Liver (tissue), 9 donors: ENCODE data around the gene TOX2. TPM values are rescaled to one million over a fixed set of nuclear protein-coding genes. Genes with fewer than 3 reads are reported as not detected.

Experiments
- DNase-seq: peaks from one replicate; pipeline ENCODE4 v3.0.0-alpha.2; 2017; ENCODE audit warnings: low spot score
- H3K27ac ChIP-seq, 2 donors: one replicate each; pipeline ENCODE4 v1.7.0; 2013; ENCODE audit warnings: inconsistent platforms in 2 of 2, low read length in 2 of 2, control low read depth in 1 of 2, low read depth in 1 of 2, mild to moderate bottlenecking in 1 of 2
- H3K27me3 ChIP-seq, 4 donors: one replicate each; pipeline versions ENCODE4 v1.6.1 to v1.7.0; 2013; ENCODE audit warnings: low read length in 3 of 4, inconsistent platforms in 1 of 4, mild to moderate bottlenecking in 1 of 4, moderate library complexity in 1 of 4; ENCODE audit not compliant: control insufficient read depth in 4 of 4, insufficient read depth in 4 of 4
- H3K36me3 ChIP-seq, 4 donors: one replicate each; pipeline versions ENCODE4 v1.6.1 to v1.7.0; 2013; ENCODE audit warnings: low read length in 3 of 4, mild to moderate bottlenecking in 3 of 4, low read depth in 1 of 4, moderate library complexity in 1 of 4; ENCODE audit not compliant: control insufficient read depth in 4 of 4, insufficient read depth in 3 of 4
- H3K4me1 ChIP-seq, 4 donors: one replicate each; pipeline versions ENCODE4 v1.6.1 to v1.7.0; 2013; ENCODE audit warnings: low read length in 3 of 4, mild to moderate bottlenecking in 3 of 4, moderate library complexity in 1 of 4; ENCODE audit not compliant: control insufficient read depth in 4 of 4, insufficient read depth in 4 of 4
- H3K4me3 ChIP-seq, 3 donors: one replicate each; pipeline versions ENCODE4 v1.6.1 to v1.7.0; 2013; ENCODE audit warnings: low read length in 3 of 3, control low read depth in 1 of 3, low read depth in 1 of 3, mild to moderate bottlenecking in 1 of 3
- H3K9ac ChIP-seq, 2 donors: one replicate each; pipeline ENCODE4 v1.7.0; 2013; ENCODE audit warnings: low read length in 2 of 2, mild to moderate bottlenecking in 2 of 2, moderate library complexity in 2 of 2, control low read depth in 1 of 2, low read depth in 1 of 2
- H3K9me3 ChIP-seq, 4 donors: one replicate each; pipeline versions ENCODE4 v1.6.1 to v1.7.0; 2013; ENCODE audit warnings: low read length in 3 of 4; ENCODE audit not compliant: control insufficient read depth in 4 of 4
- GABPA ChIP-seq, 2 donors: IDR thresholded peaks in 1 of 2; conservative IDR thresholded peaks in 1 of 2; 2 replicates each; pipeline ENCODE4 v1.6.1; 2016; ENCODE audit warnings: antibody characterized with exemption in 2 of 2, mild to moderate bottlenecking in 1 of 2, moderate library complexity in 1 of 2
- HNF4A ChIP-seq, 2 donors: conservative IDR thresholded peaks; 2 replicates each; pipeline ENCODE4 v1.6.1; 2016; ENCODE audit warnings: antibody characterized with exemption in 2 of 2, mild to moderate bottlenecking in 2 of 2
- HNF4G ChIP-seq: IDR thresholded peaks from 2 replicates; pipeline ENCODE4 v1.6.1; 2016; ENCODE audit warnings: antibody characterized with exemption
- JUND ChIP-seq, 2 donors: IDR thresholded peaks; 2 replicates each; pipeline ENCODE4 v1.6.1; 2016; ENCODE audit warnings: antibody characterized with exemption in 2 of 2
- NR2F2 ChIP-seq: IDR thresholded peaks from 2 replicates; pipeline ENCODE4 v1.6.1; 2016; ENCODE audit warnings: antibody characterized with exemption
- RAD21 ChIP-seq, 2 donors: IDR thresholded peaks; 2 replicates each; pipeline ENCODE4 v1.6.1; 2016; ENCODE audit warnings: antibody characterized with exemption in 2 of 2, mild to moderate bottlenecking in 2 of 2
- RXRA ChIP-seq, 2 donors: IDR thresholded peaks; 2 replicates each; pipeline ENCODE4 v1.6.1; 2017 to 2018; ENCODE audit warnings: antibody characterized with exemption in 2 of 2, mild to moderate bottlenecking in 1 of 2
- SP1 ChIP-seq: IDR thresholded peaks from 2 replicates; pipeline ENCODE4 v1.6.1; 2018; ENCODE audit warnings: antibody characterized with exemption, mild to moderate bottlenecking
- TAF1 ChIP-seq: conservative IDR thresholded peaks from 2 replicates; pipeline ENCODE4 v1.6.1; 2016; ENCODE audit warnings: antibody characterized with exemption, mild to moderate bottlenecking
- YY1 ChIP-seq: IDR thresholded peaks from 2 replicates; pipeline ENCODE4 v1.6.1; 2016; ENCODE audit warnings: antibody characterized with exemption, mild to moderate bottlenecking
- WGBS: extraction: QIAGEN DNeasy Blood & Tissue Kit; methylation state at CpG from one replicate; pipeline ENCODE4 v1.1.7; 2013; 5-methylcytosine and 5-hydroxymethylcytosine counted together
- polyA plus RNA-seq, 2 donors: library from polyadenylated mRNA; stranded (reverse) in 1 of 2; unstranded in 1 of 2; fragments of 200-250 nt in 1 of 2; fragments of >200 nt in 1 of 2; fragmentation: Nextera tagmentation in 1 of 2; extraction: Ambion mirVana in 1 of 2; gene quantifications; one replicate each; pipeline versions ENCODE4 v1.2.1 to v1.2.3, GENCODE V29; 2013 to 2015
- total RNA-seq, 2 donors: library from RNA; depleted of rRNA; stranded (reverse); fragments of >200 nt; gene quantifications; one replicate each; pipeline ENCODE4 v1.2.3, GENCODE V29; 2014
- TF ChIP-seq, protein P1 (sequence below): IDR thresholded peaks from 2 replicates; pipeline ENCODE4 v1.6.1; 2016; ENCODE audit warnings: antibody characterized with exemption
- TF ChIP-seq, protein P2 (sequence below): fragments of 150-350 bp; IDR thresholded peaks from 2 replicates; pipeline ENCODE4 v1.5.1; 2017; ENCODE audit warnings: improper control_type of control experiment, low read depth, low read length; ENCODE audit not compliant: missing input control
- TF ChIP-seq, protein P3 (sequence below): IDR thresholded peaks from 2 replicates; pipeline ENCODE4 v1.6.1; 2016; ENCODE audit warnings: antibody characterized with exemption
- TF ChIP-seq, protein P4 (sequence below): IDR thresholded peaks from 2 replicates; pipeline ENCODE4 v1.6.1; 2016; ENCODE audit warnings: antibody characterized with exemption
- TF ChIP-seq, protein P5 (sequence below): IDR thresholded peaks from 2 replicates; pipeline ENCODE4 v1.6.1; 2016; ENCODE audit warnings: antibody characterized with exemption, mild to moderate bottlenecking
- donor health status: healthy.
- donor health status: healthy.
- donor health status: healthy.
- donor health status: healthy.
- donor health status: healthy.

The TOX2 gene
- total and polyA plus RNA-seq, 4 donors: 0.33 to 2.7 (median 1.4) TPM

DNA sequence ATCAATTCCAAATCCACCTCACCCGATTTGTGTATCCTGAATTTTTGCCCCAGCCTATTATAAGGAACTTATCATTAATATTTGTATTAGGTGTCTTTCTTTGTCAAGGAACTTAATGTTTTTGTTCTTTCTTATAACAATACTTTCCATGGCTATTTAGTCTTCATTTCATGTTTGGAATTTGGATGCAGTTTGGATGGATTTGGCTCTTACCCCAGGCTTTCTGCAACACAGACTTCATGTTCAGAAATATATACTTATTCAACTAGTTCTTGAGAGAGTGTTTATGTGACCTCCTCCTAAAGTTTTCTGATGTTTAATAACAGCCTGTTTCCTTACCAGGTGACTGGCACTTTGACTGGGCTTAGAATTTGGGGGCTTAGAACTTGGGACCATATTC, 35.9 kb upstream of the TOX2 start (continued):
- TF ChIP-seq TAF1: no peak
- TF ChIP-seq, protein P1, sequence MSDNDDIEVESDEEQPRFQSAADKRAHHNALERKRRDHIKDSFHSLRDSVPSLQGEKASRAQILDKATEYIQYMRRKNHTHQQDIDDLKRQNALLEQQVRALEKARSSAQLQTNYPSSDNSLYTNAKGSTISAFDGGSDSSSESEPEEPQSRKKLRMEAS: no peak
- TF ChIP-seq NR2F2: no peak
- TF ChIP-seq, protein P2, sequence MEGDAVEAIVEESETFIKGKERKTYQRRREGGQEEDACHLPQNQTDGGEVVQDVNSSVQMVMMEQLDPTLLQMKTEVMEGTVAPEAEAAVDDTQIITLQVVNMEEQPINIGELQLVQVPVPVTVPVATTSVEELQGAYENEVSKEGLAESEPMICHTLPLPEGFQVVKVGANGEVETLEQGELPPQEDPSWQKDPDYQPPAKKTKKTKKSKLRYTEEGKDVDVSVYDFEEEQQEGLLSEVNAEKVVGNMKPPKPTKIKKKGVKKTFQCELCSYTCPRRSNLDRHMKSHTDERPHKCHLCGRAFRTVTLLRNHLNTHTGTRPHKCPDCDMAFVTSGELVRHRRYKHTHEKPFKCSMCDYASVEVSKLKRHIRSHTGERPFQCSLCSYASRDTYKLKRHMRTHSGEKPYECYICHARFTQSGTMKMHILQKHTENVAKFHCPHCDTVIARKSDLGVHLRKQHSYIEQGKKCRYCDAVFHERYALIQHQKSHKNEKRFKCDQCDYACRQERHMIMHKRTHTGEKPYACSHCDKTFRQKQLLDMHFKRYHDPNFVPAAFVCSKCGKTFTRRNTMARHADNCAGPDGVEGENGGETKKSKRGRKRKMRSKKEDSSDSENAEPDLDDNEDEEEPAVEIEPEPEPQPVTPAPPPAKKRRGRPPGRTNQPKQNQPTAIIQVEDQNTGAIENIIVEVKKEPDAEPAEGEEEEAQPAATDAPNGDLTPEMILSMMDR: no peak
- no peak for TF ChIP-seq SP1

DNA sequence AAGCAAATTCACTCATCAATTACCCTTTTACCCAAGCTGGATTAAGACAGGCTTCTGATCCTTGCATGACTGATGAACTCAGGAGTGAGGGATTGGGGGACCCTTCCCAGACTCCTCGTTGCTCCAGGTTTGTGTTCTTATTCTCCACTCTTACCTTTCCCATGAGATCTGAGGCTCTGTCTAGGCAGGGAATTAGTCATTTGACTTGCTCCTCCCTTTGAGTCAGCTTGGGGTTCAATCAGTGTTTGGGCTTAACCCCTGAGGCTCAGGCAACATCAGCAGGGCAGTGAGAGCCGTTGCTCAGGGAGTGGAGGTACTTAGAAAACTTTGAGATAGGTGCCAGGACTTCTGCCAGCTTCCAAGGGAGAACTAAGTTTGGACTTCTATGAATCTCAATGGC, 20.7 kb upstream of the TOX2 start:
- WGBS: 56% methylated on average over 2 of the region's 2 CpGs
- no peak overlapping the region for H3K9ac ChIP-seq
- no peaks in the 10 kb centered on the region for H3K27me3 ChIP-seq
- TF ChIP-seq HNF4A (conservative IDR thresholded peaks at IDR 0.05) (no peak), HNF4G (no peak), SP1 (no peak), NR2F2 (no peak), YY1 (no peak), RXRA (IDR thresholded peaks at IDR 0.05) (no peak), RAD21 (IDR thresholded peaks at IDR 0.05) (no peak), GABPA (IDR thresholded peaks at IDR 0.05 in 1 of 2, conservative IDR thresholded peaks at IDR 0.05 in 1 of 2) (no peak), JUND (IDR thresholded peaks at IDR 0.05) (no peak), TAF1 (no peak)
- TF ChIP-seq, protein P2: no peak
- TF ChIP-seq, protein P3, sequence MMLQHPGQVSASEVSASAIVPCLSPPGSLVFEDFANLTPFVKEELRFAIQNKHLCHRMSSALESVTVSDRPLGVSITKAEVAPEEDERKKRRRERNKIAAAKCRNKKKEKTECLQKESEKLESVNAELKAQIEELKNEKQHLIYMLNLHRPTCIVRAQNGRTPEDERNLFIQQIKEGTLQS: no peak
- TF ChIP-seq, protein P4, sequence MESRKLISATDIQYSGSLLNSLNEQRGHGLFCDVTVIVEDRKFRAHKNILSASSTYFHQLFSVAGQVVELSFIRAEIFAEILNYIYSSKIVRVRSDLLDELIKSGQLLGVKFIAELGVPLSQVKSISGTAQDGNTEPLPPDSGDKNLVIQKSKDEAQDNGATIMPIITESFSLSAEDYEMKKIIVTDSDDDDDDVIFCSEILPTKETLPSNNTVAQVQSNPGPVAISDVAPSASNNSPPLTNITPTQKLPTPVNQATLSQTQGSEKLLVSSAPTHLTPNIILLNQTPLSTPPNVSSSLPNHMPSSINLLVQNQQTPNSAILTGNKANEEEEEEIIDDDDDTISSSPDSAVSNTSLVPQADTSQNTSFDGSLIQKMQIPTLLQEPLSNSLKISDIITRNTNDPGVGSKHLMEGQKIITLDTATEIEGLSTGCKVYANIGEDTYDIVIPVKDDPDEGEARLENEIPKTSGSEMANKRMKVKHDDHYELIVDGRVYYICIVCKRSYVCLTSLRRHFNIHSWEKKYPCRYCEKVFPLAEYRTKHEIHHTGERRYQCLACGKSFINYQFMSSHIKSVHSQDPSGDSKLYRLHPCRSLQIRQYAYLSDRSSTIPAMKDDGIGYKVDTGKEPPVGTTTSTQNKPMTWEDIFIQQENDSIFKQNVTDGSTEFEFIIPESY: no peak
- TF ChIP-seq, protein P5, sequence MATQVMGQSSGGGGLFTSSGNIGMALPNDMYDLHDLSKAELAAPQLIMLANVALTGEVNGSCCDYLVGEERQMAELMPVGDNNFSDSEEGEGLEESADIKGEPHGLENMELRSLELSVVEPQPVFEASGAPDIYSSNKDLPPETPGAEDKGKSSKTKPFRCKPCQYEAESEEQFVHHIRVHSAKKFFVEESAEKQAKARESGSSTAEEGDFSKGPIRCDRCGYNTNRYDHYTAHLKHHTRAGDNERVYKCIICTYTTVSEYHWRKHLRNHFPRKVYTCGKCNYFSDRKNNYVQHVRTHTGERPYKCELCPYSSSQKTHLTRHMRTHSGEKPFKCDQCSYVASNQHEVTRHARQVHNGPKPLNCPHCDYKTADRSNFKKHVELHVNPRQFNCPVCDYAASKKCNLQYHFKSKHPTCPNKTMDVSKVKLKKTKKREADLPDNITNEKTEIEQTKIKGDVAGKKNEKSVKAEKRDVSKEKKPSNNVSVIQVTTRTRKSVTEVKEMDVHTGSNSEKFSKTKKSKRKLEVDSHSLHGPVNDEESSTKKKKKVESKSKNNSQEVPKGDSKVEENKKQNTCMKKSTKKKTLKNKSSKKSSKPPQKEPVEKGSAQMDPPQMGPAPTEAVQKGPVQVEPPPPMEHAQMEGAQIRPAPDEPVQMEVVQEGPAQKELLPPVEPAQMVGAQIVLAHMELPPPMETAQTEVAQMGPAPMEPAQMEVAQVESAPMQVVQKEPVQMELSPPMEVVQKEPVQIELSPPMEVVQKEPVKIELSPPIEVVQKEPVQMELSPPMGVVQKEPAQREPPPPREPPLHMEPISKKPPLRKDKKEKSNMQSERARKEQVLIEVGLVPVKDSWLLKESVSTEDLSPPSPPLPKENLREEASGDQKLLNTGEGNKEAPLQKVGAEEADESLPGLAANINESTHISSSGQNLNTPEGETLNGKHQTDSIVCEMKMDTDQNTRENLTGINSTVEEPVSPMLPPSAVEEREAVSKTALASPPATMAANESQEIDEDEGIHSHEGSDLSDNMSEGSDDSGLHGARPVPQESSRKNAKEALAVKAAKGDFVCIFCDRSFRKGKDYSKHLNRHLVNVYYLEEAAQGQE: no peak
- H3K36me3 ChIP-seq: no peaks in the 10 kb centered on the region
- peaks cover 0 to 8% (median 1%) of the 10 kb centered on the region in 4 donors for H3K4me1 ChIP-seq
- H3K4me3 ChIP-seq: no peak overlapping the region
- peaks cover 0 to 2% (median 0%) of the 10 kb centered on the region in 4 donors for H3K9me3 ChIP-seq
- no peak for DNase-seq
- no peak overlapping the region for H3K27ac ChIP-seq
